HL-60/S4 (cell line): ENCODE results near the gene TRPC1.
"Not testable (repeated sequence)": the region's sequence is repeated elsewhere in the genome, so short reads cannot be mapped to it uniquely, and the experiment has no call there.

Experiments used
- in situ Hi-C: fragments of 300-500 bp; cut with MboI; formaldehyde crosslinking; loops from 2 replicates; pipeline ENCODE4 v1.14.3; 2022; ENCODE audit warnings: low sequenced_read_pairs

Gene TRPC1

GRCh38 chr3:142750531-142750930 lies 26.7 kb downstream of the TRPC1 start:
- in situ Hi-C loops: not testable (repeated sequence)

GRCh38 chr3:142752605-142753004 lies 28.8 kb downstream of the TRPC1 start:
- in situ Hi-C loops: not testable (repeated sequence)

- in situ Hi-C loops: no loop called here
Measured at GRCh38 chr3:142754494-142754893, 30.7 kb downstream of the TRPC1 start.

DNA sequence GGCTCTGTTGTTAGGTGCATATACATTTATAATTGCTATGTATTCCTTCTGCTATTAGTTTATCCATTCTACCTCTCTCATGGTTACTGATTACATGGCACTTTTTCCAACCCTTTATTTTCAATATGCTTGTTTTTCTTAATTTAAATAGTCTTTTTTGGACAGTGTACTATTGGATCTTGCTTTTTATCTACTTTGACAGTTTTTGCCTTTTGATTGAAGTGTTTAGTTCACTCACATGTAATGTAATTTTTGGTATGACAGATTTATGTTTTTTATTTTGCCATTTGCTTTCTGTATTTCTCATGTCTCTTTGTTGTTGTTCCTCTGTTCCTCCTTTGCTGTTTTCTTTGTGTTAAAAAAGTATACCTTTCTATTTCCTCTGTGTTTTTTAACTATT lies 44.5 kb downstream of the TRPC1 start:
- in situ Hi-C loops: no loop called here

GRCh38 chr3:142777927-142778326 lies 54.1 kb downstream of the TRPC1 start:
- in situ Hi-C loops: no loop called here

DNA sequence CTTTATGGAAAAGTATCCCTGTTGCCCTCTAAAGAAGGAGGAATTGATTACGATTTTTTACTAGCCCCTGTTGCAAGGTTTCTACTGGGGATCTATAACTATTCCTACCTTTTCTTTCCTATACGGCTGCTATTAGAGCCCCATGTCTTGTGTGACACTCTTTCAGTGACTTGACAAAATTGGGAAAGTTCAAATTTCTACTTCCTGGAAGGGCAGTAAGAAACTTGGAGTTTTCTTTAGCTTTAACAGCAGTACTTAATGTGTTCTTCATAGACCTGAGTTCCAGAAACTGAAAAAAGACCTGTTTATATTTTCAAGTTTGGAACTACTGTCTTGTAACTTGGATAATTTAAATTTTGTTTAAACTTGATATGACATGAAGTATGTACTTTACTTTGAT lies 54.7 kb downstream of the TRPC1 start:
- in situ Hi-C loops: no loop called here

DNA sequence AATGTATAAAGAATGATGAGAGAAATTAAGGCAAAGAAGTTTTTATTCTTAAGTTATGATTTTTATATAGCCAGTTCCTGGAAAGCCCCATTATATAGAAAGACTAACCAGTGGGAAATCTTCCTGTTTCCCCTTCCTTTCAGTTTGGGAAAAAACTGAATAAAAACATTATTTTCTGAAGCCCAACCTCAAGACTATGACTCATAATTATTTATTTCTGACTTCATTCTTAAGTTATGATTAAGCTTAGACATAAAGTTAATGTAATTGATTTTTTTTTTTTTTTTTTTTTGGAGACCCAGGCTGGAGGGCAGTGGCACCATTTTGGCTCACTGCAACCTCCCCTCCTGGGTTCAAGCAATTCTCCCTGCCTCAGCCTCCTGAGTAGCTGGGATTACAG lies 55.8 kb downstream of the TRPC1 start:
- in situ Hi-C loops: no loop called here

DNA sequence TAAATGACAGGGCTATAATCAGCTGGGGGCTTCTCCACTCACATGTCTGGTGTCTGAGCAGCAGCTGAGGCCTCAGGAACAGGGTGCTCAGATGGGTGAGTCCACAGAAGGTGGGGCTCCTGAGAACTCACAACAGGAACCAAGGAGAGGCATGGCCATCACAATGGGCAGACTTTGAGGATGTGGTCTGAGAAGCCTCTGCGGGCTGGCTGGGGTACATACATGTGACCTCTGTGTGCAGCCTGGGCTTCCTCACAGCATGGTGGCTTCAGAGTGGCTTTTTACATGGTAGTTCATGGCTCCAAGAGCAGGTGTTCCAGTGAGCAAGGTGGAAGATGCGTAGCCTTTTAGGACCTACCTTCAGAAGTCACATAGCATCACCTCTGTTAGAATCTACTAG lies 58.8 kb downstream of the TRPC1 start:
- in situ Hi-C loops: no loop called here

GRCh38 chr3:142784228-142784627 lies 60.4 kb downstream of the TRPC1 start:
- in situ Hi-C loops: no loop called here

- in situ Hi-C loops: no loop called here
Measured at GRCh38 chr3:142785996-142786395, 62.2 kb downstream of the TRPC1 start.

GRCh38 chr3:142787719-142788118 lies 63.9 kb downstream of the TRPC1 start:
- in situ Hi-C loops: no loop called here

GRCh38 chr3:142794508-142794907 lies 70.7 kb downstream of the TRPC1 start:
- in situ Hi-C loops: no loop called here

DNA sequence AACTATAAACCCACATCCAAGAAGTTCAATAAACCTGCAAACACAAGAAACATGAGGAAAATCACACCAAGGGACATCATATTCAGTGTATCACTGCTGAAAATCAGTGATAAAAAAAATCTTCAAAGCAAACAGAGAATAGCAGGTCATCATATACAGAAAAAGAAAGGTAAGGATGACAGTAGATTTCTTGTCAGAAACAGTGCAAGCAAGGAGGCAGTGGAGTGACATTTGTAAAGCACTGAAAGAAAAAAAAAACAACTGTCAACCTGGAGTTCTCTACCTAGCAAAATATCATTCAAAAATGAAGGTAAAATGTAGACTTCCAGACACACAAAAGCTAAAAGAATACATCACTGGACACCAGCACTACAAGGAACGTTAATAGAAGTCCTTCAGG lies 71.5 kb downstream of the TRPC1 start:
- in situ Hi-C loops: no loop called here

- in situ Hi-C loops: no loop called here
Measured at GRCh38 chr3:142796823-142797222, 73.0 kb downstream of the TRPC1 start.

DNA sequence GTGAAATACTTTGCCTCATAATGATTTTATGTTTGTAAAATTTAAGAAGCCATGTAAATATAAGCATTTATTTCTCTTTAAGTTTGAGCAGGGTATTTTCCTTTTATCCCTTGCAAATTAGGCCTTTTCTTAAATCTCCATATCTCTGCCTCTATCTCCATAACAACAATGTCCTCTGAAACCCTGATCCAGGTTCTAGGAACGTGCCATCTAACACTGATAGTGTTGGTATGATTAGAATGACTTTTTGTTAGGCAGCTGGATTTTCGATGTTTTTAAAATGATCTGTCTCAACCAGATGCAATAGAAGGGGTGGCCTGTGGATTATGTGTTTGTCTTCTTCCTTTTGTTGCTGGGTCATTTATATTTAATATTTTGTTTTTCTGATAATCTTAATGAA lies 77.9 kb downstream of the TRPC1 start:
- in situ Hi-C loops: no loop called here

DNA sequence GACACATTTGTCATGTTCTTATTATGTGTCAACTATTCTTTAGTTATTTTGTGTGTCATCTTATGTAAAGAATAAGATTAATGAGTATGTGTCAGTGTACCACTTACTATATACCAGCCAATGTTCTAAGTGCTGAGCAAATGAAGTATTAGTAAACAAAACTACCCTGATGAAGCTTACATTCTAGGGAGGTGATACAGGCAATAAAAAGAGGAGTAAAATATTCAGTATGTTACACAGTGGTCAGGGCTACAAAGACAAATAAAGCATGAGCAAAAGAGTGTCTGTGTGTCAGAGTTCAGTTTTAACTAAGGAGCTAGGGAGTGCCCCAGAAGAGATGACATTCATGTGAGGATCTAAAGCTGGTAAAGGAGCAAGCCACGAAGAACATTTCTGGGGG lies 79.1 kb downstream of the TRPC1 start:
- in situ Hi-C loops: no loop called here

DNA sequence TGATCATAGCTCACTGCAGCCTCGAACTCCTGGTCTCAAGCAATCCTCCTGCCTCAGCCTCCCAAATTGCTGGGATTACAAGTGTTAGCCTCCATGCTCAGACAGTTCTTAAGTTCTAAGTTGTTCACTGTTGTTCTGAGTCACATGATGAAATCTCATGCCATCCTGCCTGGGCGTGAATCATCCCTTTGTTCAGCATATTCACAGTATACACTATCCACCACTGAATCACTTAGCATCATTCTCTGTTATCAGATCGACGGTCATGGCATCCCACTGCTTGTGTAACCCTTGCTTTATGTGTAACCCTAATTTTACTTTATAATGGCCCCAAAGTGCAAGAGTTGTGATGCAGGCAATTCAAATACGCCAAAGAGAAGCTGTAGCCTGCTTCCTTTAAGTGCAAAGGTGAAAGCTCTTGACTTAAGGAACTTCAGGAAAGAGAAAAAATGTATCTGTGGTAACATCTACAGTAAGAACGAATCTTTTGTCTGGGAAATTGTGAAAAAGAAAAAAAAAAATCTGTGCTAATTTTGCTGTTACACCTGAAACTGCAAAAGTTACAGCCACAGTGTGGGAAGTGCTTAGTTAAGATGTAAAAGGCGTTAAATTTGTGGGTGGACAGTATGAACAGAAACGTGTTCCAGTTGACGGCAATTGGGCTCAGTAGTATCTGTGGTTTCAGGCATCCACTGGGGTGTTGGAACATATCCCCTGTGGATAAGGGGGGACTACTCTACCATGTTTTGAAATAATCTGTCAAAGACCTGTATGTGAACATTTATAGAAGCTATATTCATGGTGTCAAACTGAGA lies 84.5 kb downstream of the TRPC1 start:
- in situ Hi-C loops: no loop called here

GRCh38 chr3:142809259-142809658 lies 85.4 kb downstream of the TRPC1 start:
- in situ Hi-C loops: no loop called here

DNA sequence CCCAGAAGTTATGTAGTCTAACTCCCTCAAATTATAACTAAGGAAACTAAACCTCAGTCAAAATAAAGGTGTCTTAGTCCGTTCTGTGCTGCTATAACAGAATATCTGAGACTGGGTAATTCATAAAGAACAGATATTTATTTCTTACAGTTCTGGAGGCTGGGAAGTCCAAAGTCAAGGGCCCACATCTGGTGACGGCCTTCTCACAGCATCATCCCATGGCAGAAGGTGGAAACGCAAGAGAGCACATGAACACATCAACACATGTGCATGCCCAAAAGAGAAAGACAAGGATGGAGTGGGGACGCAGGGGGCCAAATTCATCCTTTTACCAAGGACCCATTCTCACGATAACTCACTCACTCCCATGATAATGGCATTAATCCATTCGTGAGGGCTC lies 92.0 kb downstream of the TRPC1 start:
- in situ Hi-C loops: no loop called here

GRCh38 chr3:142817356-142817755 lies 93.5 kb downstream of the TRPC1 start:
- in situ Hi-C loops: no loop called here

DNA sequence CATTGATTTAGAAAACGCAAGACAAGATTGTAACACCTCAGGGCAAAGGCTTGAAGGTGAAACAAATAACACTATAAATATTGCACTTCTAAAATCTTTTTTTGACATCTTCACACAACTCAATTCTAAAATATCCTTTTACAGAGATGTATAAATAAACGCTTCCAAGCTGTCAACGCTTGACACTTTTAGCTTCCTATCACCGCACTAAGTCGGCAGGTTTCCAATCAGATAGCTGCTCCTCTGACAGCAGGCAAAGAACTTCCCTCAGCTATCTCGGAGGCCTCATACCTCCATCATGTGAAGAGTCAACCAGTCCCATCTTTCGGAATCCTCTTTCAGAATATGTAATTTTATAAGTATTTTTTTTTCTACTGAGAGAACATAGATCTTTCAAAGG lies 94.1 kb downstream of the TRPC1 start:
- in situ Hi-C loops: no loop called here

GRCh38 chr3:142818651-142819050 lies 94.8 kb downstream of the TRPC1 start:
- in situ Hi-C loops: no loop called here

DNA sequence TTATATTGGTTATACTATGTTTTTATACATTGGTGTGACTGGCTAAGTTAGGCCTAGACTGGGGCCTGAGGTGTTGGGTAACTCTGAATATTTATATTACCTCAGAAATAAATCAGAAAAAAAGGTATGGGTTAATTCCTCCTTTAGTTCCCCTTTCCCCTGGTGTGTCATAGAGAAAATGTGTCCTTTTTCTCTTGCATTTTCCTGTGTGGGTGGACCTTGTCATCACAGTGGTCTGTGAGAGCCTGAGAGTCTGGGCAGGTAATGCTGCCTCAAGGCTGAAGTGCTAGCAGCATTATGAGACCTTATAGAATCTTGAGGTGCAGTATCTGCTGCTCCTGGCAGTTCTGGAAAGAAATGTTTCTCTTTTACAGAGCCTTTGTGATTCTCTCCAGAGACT lies 95.3 kb downstream of the TRPC1 start:
- in situ Hi-C loops: no loop called here
